ENCODE results near the gene SYP. TPM values are rescaled to one million over a fixed set of nuclear protein-coding genes. Genes with fewer than 3 reads are reported as not detected.

Gene SYP
- total RNA-seq, 1 donor from 2014 or later = 1.6 TPM

DNA sequence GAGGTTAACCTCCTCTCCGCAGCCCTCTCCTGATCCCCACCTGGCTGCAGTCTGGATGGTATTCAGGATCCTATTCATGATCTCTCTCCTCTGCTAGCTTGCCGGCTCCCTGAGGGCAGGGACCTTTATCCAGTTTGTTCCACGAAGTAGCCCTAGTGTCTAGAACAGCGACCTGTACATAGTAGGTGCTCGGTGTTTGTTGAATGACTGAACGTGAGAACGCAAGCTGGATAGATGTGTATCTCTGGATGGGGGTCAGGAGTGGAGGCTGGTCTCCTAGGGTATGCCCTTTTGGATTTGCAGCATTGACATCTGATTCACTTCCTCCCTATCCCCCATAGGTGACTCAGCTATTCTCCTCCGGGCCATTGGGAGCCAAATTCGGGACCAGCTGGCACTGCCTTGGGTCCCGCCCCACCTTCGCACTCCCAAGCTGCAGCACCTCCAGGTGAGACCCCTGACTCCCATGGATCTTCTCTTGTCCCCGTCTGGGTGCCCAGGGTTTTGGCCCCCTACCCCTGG lies 42.6 kb upstream of the SYP start:
- H3K4me1 ChIP-seq (ENCODE audit: insufficient read depth, low read length) = no peaks in the 10 kb centered on the region
- no peak overlapping the region for H3K4me2 ChIP-seq (ENCODE audit: low read length)
- Mint-ChIP-seq H3K4me1 (ENCODE audit: low read depth, unreplicated experiment) (no peaks in the 10 kb centered on the region), H3K36me3 (ENCODE audit: low read depth, unreplicated experiment) (no peaks in the 10 kb centered on the region), H3K27ac (ENCODE audit: unreplicated experiment) (no peak overlapping the region), H3K9me3 (ENCODE audit: unreplicated experiment) (no peaks in the 10 kb centered on the region), H3K4me3 (ENCODE audit: unreplicated experiment) (no peak overlapping the region), H3K27me3 (ENCODE audit: low read depth, unreplicated experiment) (no peaks in the 10 kb centered on the region)
- no peaks in the 10 kb centered on the region for H3K79me2 ChIP-seq (ENCODE audit: insufficient read depth, low read length)
- H3K9ac ChIP-seq (ENCODE audit: low read length) = no peak overlapping the region
- FAIRE-seq = peak; percentile 43
- no peaks in the 10 kb centered on the region for H3K36me3 ChIP-seq (ENCODE audit: insufficient read depth, low read length)
- no peaks in the 10 kb centered on the region for H3K27me3 ChIP-seq (ENCODE audit: insufficient read depth, low read length)
- TF ChIP-seq CTCF (IDR thresholded peaks at IDR 0.05; ENCODE audit: insufficient read depth, low read depth, low read length) (no peak), EZH2 (IDR thresholded peaks at IDR 0.05; ENCODE audit: insufficient read depth, low read length) (no peak)
- H3K4me3 ChIP-seq (ENCODE audit: insufficient read depth, low read depth, low read length) = no peak overlapping the region
- no peaks in the 10 kb centered on the region for H3K9me3 ChIP-seq (ENCODE audit: insufficient read depth, low read depth, low read length)
- no peak overlapping the region for H2AFZ ChIP-seq (ENCODE audit: low read depth, low read length)
- H4K20me1 ChIP-seq (ENCODE audit: insufficient read depth, low read length) = no peaks in the 10 kb centered on the region
- DNase-seq (ENCODE audit: low read depth) = no peak
- H3K27ac ChIP-seq (ENCODE audit: low read depth, low read length) = no peak overlapping the region

DNA sequence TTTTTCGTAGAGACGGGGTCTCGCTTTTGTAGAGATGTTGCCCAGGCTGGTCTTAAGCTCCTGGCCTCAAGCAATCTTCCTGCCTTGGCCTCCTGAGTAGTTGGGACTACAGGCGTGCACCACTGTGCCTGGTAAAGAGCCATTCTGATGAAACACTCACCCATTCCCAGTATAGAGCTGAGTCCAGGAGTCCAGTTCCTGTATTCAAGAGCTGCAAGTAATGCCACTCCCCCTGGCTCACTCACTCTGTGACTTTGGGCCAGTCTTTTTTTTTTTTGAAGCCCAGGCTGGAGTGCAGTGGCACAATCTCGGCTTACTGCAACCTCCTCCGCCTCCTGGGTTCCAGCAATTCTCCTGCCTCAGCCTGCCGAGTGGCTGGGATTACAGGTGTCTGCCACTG lies 38.7 kb upstream of the SYP start:
- Mint-ChIP-seq H3K4me3 (ENCODE audit: unreplicated experiment) (no peak overlapping the region), H3K4me1 (ENCODE audit: low read depth, unreplicated experiment) (no peaks in the 10 kb centered on the region), H3K9me3 (ENCODE audit: unreplicated experiment) (no peaks in the 10 kb centered on the region), H3K27ac (ENCODE audit: unreplicated experiment) (no peak overlapping the region), H3K27me3 (ENCODE audit: low read depth, unreplicated experiment) (no peaks in the 10 kb centered on the region), H3K36me3 (ENCODE audit: low read depth, unreplicated experiment) (no peaks in the 10 kb centered on the region)
- FAIRE-seq (no peak), DNase-seq (ENCODE audit: low read depth) (no peak)
- H3K4me3 ChIP-seq (ENCODE audit: insufficient read depth, low read depth, low read length) = no peak overlapping the region
- TF ChIP-seq EZH2 (IDR thresholded peaks at IDR 0.05; ENCODE audit: insufficient read depth, low read length) (no peak), CTCF (IDR thresholded peaks at IDR 0.05; ENCODE audit: insufficient read depth, low read depth, low read length) (no peak)
- no peak overlapping the region for H2AFZ ChIP-seq (ENCODE audit: low read depth, low read length)
- H3K9ac ChIP-seq (ENCODE audit: low read length) = no peak overlapping the region
- no peaks in the 10 kb centered on the region for H4K20me1 ChIP-seq (ENCODE audit: insufficient read depth, low read length)
- no peaks in the 10 kb centered on the region for H3K36me3 ChIP-seq (ENCODE audit: insufficient read depth, low read length)
- no peaks in the 10 kb centered on the region for H3K9me3 ChIP-seq (ENCODE audit: insufficient read depth, low read depth, low read length)
- no peaks in the 10 kb centered on the region for H3K79me2 ChIP-seq (ENCODE audit: insufficient read depth, low read length)
- no peaks in the 10 kb centered on the region for H3K4me1 ChIP-seq (ENCODE audit: insufficient read depth, low read length)
- H3K4me2 ChIP-seq (ENCODE audit: low read length) = no peak overlapping the region
- no peaks in the 10 kb centered on the region for H3K27me3 ChIP-seq (ENCODE audit: insufficient read depth, low read length)
- H3K27ac ChIP-seq (ENCODE audit: low read depth, low read length) = no peak overlapping the region

GRCh38 chrX:49237060-49237459 lies 37.1 kb upstream of the SYP start:
- H3K4me3 Mint-ChIP-seq (ENCODE audit: unreplicated experiment) = peak overlapping the region; percentile 45
- no peak for FAIRE-seq
- H2AFZ ChIP-seq (ENCODE audit: low read depth, low read length) = no peak overlapping the region

More at GRCh38 chrX:49237060-49237459, 37.1 kb upstream of the SYP start:
- Histone ChIP-seq H3K36me3 (ENCODE audit: insufficient read depth, low read length) (no peaks in the 10 kb centered on the region), H4K20me1 (ENCODE audit: insufficient read depth, low read length) (no peaks in the 10 kb centered on the region), H3K4me3 (ENCODE audit: insufficient read depth, low read depth, low read length) (no peak overlapping the region), H3K27me3 (ENCODE audit: insufficient read depth, low read length) (no peaks in the 10 kb centered on the region), H3K4me1 (ENCODE audit: insufficient read depth, low read length) (no peaks in the 10 kb centered on the region), H3K9me3 (ENCODE audit: insufficient read depth, low read depth, low read length) (no peaks in the 10 kb centered on the region), H3K4me2 (ENCODE audit: low read length) (no peak overlapping the region), H3K9ac (ENCODE audit: low read length) (no peak overlapping the region), H3K79me2 (ENCODE audit: insufficient read depth, low read length) (no peaks in the 10 kb centered on the region), H3K27ac (ENCODE audit: low read depth, low read length) (no peak overlapping the region)
- Mint-ChIP-seq H3K4me1 (ENCODE audit: low read depth, unreplicated experiment) (no peaks in the 10 kb centered on the region), H3K27me3 (ENCODE audit: low read depth, unreplicated experiment) (no peaks in the 10 kb centered on the region), H3K9me3 (ENCODE audit: unreplicated experiment) (no peaks in the 10 kb centered on the region), H3K36me3 (ENCODE audit: low read depth, unreplicated experiment) (no peaks in the 10 kb centered on the region), H3K27ac (ENCODE audit: unreplicated experiment) (no peak overlapping the region)
- TF ChIP-seq CTCF (IDR thresholded peaks at IDR 0.05; ENCODE audit: insufficient read depth, low read depth, low read length) (no peak), EZH2 (IDR thresholded peaks at IDR 0.05; ENCODE audit: insufficient read depth, low read length) (no peak)
- no peak for DNase-seq (ENCODE audit: low read depth)
